Gastroesophageal sphincter (tissue), 3 donors: ENCODE measurements around the gene CNTNAP2.

ENCODE experiments used
- CTCF ChIP-seq, 4 experiments: fragments of 200-600 bp in 2 of 4; fragments of 450-650 bp in 2 of 4; sonication (generic) in 1 of 4; IDR thresholded peaks; one replicate each; pipeline ENCODE4 v1.5.1; 2017 to 2019; ENCODE audit warnings: antibody characterized with exemption in 4 of 4, mild to moderate bottlenecking in 2 of 4, moderate library complexity in 2 of 4
- EP300 ChIP-seq: sonication (generic); formaldehyde crosslinking; IDR thresholded peaks from one replicate; pipeline ENCODE4 v1.6.1; 2017; ENCODE audit warnings: antibody characterized with exemption, mild to moderate bottlenecking
- POLR2A ChIP-seq, 2 donors: fragments of 450-650 bp; IDR thresholded peaks; one replicate each; pipeline ENCODE4 v1.6.1; 2017; ENCODE audit warnings: antibody characterized with exemption in 2 of 2, mild to moderate bottlenecking in 2 of 2, moderate library complexity in 1 of 2
- POLR2AphosphoS5 ChIP-seq: sonication (generic); formaldehyde crosslinking; IDR thresholded peaks from one replicate; pipeline ENCODE4 v1.6.1; 2017; ENCODE audit warnings: antibody characterized with exemption

- TF ChIP-seq POLR2A (IDR thresholded peaks at IDR 0.05) (no peak), CTCF (IDR thresholded peaks at IDR 0.05) (no peak), POLR2AphosphoS5 (no peak), EP300 (no peak)
These were observed 936.2 kb downstream of the CNTNAP2 start for GRCh38 chr7:147052818-147053217.
